ENCODE data around the gene NT5E.
"Not testable (repeated sequence)": the region's sequence is repeated elsewhere in the genome, so short reads cannot be mapped to it uniquely, and the experiment has no call there.

Gene NT5E

DNA sequence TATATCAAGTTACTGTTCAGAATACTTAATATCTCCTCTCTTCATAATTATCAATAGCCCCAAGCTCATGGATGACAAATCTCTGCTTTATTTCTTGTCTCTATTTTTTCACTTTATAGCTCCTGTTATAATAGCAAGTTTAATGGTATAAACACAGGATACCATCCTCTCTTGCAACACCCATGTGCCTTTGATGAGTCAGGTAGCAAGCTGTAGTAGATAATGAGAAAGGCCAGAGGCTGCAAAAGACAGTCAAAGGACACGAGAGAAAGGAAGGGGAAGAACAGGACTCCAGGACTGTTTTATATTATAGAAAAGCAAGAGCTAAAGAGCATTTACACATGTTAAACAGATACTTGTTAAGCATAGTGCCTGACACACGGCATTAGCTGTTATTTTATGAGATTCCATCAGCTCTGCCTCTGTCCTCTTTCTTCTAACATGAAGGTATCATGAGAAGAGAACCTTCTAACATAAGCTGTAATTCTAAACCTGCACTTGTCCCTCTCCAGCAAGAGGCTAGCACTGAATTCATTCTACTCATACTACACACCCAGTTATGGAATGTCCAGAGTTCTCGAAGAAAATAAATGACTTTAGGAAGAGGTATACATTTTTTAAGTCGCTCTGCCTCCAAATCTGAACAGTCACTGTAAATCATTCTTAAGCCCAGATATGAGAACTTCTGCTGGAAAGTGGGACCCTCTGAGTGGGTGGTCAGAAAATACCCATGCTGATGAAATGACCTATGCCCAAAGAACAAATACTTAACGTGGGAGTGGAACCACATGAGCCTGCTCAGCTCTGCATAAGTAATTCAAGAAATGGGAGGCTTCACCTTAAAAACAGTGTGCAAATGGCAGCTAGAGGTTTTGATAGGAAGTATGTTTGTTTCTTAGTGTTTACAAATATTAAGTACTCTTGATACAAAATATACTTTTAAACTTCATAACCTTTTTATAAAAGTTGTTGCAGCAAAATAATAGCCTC, 45.0 kb downstream of the NT5E start:
- no peak for DNase-seq

- no peak for DNase-seq
These were observed 46.2 kb downstream of the NT5E start for GRCh38 chr6:85496009-85496579.

DNA sequence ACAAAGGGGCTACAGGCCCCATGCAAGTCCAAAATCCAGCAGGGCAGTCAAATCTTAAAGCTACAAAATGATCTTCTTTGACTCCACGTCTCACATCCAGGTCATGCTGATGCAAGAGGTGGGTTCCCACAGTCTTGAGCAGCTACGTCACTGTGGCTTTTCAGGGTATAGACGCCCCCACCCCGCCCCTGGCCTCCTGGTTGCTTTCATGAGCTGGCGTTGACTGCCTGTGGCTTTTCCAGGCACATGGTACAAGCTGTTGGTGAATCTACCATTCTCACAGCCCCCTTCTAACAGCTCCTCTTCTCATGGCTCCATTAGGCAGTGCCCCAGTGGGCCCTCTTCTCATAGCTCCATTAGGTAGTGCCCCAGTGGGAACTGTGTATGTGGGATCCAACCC, 47.0 kb downstream of the NT5E start:
- no peak for DNase-seq

GRCh38 chr6:85498596-85499258, 48.8 kb downstream of the NT5E start:
- no peak for DNase-seq

GRCh38 chr6:85506441-85507093, 56.7 kb downstream of the NT5E start:
- no peak for DNase-seq

DNA sequence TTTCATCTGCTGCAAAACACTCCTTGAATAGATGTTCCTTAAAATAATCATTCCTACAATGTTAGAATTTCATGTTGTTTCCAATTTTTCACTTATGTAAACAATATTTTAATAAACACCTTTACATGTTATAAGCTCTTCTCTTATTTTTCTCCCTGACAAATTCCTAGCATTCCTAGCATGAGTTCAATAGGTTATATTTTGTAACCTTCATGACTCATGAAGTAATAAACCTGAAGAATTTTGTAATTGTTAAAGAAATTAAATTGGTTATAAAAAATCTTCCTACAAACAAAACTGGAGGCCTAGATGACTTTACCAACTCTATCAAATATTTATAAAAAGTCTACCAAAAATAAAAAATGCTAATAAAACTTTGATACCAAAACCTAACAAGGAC, 66.3 kb downstream of the NT5E start:
- no peak for DNase-seq

- DNase-seq, result not testable (repeated sequence)
These were observed 74.4 kb downstream of the NT5E start for GRCh38 chr6:85524281-85524680.

DNA sequence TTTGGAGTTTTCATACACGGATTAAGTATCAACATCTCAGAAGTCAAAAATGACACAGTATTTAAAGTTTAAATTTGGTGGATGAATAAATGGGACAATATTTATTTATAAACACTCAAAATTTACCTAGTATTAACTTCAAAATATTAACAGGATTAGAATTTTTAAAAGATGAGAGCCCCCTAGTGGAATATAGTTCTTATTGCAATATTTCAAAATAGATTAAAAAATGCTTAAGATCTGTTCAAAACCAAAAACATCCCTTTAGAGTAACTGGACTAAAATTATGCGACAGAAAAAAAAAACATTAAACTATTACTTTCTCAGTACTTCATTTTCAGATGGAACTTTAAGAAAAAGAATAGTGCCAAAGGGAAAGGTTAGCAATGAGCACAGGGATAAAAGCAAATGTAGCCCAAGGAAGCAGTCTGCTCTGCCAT, 87.2 kb downstream of the NT5E start:
- DNase-seq, result peak; percentile 1

DNA sequence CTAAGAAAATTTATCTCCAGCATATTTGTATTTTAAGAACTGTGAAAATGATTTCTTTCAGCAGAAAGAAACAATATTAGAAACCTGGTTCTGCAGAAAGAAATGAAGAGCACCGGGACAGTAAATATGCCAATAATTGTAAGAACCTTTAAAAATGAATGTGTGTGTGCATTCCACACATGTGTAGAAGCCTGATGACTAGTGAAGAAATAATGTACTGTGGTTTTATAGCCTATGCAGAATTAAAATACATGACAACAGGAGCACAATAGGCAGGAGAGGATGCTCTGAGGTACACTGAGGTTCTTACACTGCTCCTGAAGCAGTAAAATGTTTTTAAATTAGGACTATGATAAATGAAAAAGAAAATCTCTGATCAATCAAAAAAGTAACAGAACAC, 94.9 kb downstream of the NT5E start:
- no peak for DNase-seq
